Measurements from ENCODE around the gene DNAJC17. TPM values are rescaled to one million over a fixed set of nuclear protein-coding genes. Genes with fewer than 3 reads are reported as not detected.

Gene DNAJC17
- total and polyA plus RNA-seq, 4 donors = 10.0 to 32.5 (median 19.9) TPM

GRCh38 chr15:40766194-40766815 is 41.0 kb downstream of the DNAJC17 start:
- Histone ChIP-seq H3K9ac (ENCODE audit: low read depth in 1 of 2, low read length in 2 of 2) (no peak overlapping the region), H3K27me3 (ENCODE audit: control insufficient read depth in 4 of 4, insufficient read depth in 4 of 4, low read length in 3 of 4) (no peaks in the 10 kb centered on the region), H3K36me3 (ENCODE audit: control insufficient read depth in 4 of 4, insufficient read depth in 3 of 4, low read depth in 1 of 4, low read length in 3 of 4) (peaks cover 0 to 20% (median 5%) of the 10 kb centered on the region in 4 donors), H3K4me3 (ENCODE audit: low read depth in 1 of 3, low read length in 3 of 3) (no peak overlapping the region), H3K27ac (ENCODE audit: low read depth in 1 of 2, low read length in 2 of 2) (peak overlapping the region in 1 of 2 donors; percentile 89), H3K4me1 (ENCODE audit: control insufficient read depth in 4 of 4, insufficient read depth in 4 of 4, low read length in 3 of 4) (peaks cover 8 to 61% (median 34%) of the 10 kb centered on the region in 4 donors), H3K9me3 (ENCODE audit: control insufficient read depth in 4 of 4, low read length in 3 of 4) (no peaks in the 10 kb centered on the region)
- WGBS = 78% methylated on average over 7 of the region's 7 CpGs
- DNase-seq (ENCODE audit: low spot score) = no peak
- TF ChIP-seq HNF4A (conservative IDR thresholded peaks at IDR 0.05) = no peak
- TF ChIP-seq TAF1 (conservative IDR thresholded peaks at IDR 0.05) = no peak
- no peak for TF ChIP-seq REST (IDR thresholded peaks at IDR 0.05)
- no peak for TF ChIP-seq JUND (IDR thresholded peaks at IDR 0.05)
- TF ChIP-seq YY1 (IDR thresholded peaks at IDR 0.05) = no peak

- H3K27me3 ChIP-seq (ENCODE audit: control insufficient read depth in 4 of 4, insufficient read depth in 4 of 4, low read length in 3 of 4) = no peaks in the 10 kb centered on the region
- H3K4me1 ChIP-seq (ENCODE audit: control insufficient read depth in 4 of 4, insufficient read depth in 4 of 4, low read length in 3 of 4) = peaks cover 6 to 44% (median 22%) of the 10 kb centered on the region in 4 donors
- peak overlapping the region; percentile 54 to 93 (median 78) for H3K4me3 ChIP-seq (ENCODE audit: low read depth in 1 of 3, low read length in 3 of 3)
- peak overlapping the region; percentile 82 to 88 for H3K9ac ChIP-seq (ENCODE audit: low read depth in 1 of 2, low read length in 2 of 2)
- TF ChIP-seq REST (IDR thresholded peaks at IDR 0.05) (no peak), FOXA2 (IDR thresholded peaks at IDR 0.05) (no peak), TAF1 (conservative IDR thresholded peaks at IDR 0.05) (no peak), MAX (IDR thresholded peaks at IDR 0.05) (no peak), FOXA1 (IDR thresholded peaks at IDR 0.05) (no peak), ATF3 (IDR thresholded peaks at IDR 0.05) (no peak), RAD21 (IDR thresholded peaks at IDR 0.05) (no peak), GABPA (IDR thresholded peaks at IDR 0.05 in 1 of 2, conservative IDR thresholded peaks at IDR 0.05 in 1 of 2) (no peak)
- H3K27ac ChIP-seq (ENCODE audit: low read depth in 1 of 2, low read length in 2 of 2) = peak overlapping the region; percentile 89 to 93
- DNase-seq (ENCODE audit: low spot score) = no peak
- WGBS = 10% methylated on average over 8 of the region's 8 CpGs
- H3K9me3 ChIP-seq (ENCODE audit: control insufficient read depth in 4 of 4, low read length in 3 of 4) = no peaks in the 10 kb centered on the region
- H3K36me3 ChIP-seq (ENCODE audit: control insufficient read depth in 4 of 4, insufficient read depth in 3 of 4, low read depth in 1 of 4, low read length in 3 of 4) = peaks cover 0 to 18% (median 5%) of the 10 kb centered on the region in 4 donors
Measured at GRCh38 chr15:40764629-40765103, 42.6 kb downstream of the DNAJC17 start.

Measured in liver (tissue), 9 donors.